ENCODE results near the gene ATP8A2.
A peak's percentile ranks its signal among the peaks of the same experiment; 100 is the strongest.

The ATP8A2 gene

GRCh38 chr13:25827831-25828465 is 456.2 kb downstream of the ATP8A2 start:
- DNase-seq = no peak

DNA sequence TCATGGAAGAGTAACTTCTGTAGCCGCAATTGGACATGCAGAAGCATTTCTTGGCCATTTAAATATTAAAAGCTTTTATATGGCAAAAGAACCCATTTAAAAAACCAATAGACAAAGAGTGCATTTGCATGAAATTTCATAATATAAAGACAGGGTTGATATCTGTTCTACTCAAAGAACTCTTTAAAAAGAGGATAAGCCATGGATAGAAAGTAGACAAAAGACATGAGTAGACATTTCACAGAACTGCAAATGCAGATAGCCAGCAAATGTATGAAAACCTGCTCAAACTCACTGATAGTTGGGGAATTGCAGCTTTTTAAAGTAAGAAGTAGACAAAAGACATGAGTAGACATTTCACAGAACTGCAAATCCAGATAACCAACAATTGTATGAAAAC is 462.0 kb downstream of the ATP8A2 start:
- no peak for DNase-seq

DNA sequence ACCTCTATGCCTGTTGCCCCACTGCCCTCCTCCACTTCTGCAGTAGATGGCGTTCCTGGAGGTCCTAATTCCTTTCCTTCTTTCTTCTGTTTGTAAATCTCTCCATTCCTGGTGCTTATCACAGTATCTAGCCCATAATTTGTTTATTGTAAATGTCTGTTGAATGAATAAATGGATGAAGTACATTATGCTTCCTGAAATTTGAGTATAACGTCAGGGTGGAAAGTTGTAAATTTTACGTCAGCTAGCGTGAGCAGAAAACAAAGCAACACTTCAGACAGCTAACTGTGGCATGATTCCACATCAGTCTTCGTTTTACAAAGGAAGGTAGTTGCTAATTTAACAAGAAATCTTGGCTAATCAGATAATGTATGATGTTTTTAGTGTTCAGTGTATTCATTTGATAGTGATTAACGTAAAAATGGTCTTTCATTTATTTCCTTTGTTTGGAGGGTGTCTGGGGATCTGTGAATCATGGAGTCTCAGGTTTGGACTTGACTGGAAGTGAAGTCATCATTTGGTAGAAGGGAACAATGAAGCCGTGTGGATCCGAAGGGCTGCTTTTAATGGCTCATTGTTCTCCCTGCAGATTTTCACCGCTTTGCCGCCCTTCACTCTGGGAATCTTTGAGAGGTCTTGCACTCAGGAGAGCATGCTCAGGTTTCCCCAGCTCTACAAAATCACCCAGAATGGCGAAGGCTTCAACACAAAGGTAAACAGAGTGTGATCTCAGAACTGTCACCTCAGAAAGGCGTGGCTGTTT is 465.0 kb downstream of the ATP8A2 start:
- DNase-seq = no peak

GRCh38 chr13:25839371-25839770 is 467.6 kb downstream of the ATP8A2 start:
- no peak for DNase-seq

- DNase-seq = no peak
Observed at GRCh38 chr13:25840261-25840660, 468.5 kb downstream of the ATP8A2 start.

GRCh38 chr13:25840931-25841330 is 469.2 kb downstream of the ATP8A2 start:
- no peak for DNase-seq

DNA sequence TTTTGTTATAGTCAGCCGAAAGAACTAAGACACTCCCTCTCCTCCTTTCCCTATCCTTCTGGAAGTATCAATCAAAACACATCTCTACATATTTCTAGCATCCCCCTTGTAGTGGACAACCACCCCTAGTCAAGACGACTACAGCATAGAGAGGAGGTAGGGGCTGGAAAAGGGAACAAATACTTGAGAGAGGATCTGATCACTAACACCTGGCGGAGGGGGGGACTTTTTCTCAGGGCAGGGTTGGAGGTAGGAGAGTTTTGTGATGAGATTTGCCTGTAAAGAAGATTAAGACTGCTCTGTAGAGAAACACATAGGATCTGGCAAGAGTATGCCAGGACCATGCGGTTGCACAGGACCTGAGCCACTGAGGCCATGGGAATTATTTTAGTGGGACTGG is 471.9 kb downstream of the ATP8A2 start:
- no peak for DNase-seq

DNA sequence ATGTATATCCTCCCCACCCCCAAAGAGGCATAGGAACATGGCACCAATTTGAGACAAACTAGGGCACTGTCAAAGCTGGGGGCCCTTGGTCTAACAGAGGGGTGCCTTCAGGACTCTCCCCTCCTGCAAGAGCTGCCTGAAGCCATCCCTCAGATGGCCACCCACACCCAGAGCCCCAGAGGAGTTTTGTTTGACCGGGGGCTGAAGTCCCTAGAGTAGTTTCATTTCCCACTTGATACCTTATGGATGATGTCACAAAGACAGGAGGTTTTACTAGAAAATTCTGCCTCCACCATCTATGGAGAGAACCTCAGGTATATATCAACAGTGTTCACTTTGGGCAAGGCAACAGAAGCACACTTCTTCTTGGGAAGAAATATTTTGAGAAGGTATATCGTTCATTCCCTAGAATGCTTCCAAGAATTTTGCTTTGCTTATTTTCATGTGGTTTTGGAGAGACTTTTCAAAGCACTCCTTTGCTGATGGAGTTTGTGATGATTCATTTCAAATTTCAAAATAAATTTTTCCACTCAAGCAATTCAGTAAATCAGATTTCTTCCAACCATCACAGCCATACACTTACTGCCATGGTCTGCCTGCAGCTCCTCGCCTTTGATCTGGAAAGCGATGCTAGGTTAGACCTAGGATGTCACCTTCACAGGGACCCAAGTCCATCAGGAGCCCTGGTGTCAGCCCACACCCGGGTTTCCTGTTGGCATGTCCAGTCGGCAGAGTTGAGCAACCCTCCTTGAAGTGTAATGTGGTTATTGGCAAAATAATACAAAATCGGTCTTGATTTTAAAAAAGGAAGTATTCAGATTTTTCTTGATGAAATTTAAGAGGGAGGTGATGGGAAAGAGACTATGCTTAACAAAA is 473.0 kb downstream of the ATP8A2 start:
- DNase-seq = peak in 1 of 2 donors; percentile 17

DNA sequence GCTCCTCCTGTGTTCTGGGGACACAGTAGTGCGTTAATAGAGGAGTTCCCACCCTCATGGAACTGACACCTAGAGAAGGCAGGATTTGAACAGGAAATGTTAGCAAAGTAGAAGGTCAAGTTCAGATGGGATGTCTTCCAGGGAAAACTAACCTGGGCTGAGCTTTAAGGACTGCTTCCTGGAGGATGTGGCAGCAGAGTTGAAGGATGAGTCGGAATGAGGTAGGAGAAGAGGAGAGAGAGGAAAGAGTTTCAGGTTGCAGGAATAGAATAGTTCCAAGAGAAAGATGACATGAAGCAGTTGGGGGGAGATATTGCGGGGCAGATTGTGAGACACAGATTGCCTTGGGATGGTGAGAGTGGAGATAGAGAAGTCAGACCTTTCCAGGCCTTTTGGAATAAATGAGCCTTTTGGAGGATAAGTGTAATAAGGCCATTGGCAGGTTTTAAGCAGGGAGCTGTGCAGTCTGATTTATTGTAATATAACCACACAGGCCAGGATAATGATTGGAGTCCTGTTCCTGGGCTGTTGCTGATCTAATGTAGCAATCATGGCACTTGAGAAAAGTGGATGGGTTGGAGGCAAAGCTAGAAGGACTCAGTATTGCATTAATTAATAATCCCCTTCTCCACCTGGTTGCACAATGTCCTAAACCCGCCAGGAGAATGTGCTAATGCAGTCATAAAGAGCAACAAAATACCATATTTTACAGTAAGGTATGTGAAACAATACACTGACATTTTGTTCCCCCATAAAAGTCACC is 474.6 kb downstream of the ATP8A2 start:
- no peak for DNase-seq

DNA sequence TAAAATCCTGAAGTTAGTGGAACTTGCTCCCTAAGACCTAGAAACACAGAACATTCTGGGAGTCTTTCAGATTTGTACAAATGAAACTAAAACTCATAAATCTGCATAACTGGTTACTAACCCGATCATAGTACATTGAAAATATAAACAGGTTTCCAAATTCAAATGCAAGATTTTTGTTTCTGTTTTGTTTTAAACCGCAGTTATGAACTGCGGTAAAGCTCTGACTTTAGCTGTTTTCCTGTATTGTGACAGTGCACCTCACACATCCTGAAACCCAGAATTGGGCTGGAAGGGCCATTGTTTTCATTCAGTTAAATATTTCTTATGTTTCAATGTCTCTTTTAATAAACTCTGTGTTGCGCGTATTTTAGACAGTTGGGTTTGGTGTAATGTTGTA is 475.4 kb downstream of the ATP8A2 start:
- DNase-seq = peak in 1 of 2 donors; percentile 36

DNA sequence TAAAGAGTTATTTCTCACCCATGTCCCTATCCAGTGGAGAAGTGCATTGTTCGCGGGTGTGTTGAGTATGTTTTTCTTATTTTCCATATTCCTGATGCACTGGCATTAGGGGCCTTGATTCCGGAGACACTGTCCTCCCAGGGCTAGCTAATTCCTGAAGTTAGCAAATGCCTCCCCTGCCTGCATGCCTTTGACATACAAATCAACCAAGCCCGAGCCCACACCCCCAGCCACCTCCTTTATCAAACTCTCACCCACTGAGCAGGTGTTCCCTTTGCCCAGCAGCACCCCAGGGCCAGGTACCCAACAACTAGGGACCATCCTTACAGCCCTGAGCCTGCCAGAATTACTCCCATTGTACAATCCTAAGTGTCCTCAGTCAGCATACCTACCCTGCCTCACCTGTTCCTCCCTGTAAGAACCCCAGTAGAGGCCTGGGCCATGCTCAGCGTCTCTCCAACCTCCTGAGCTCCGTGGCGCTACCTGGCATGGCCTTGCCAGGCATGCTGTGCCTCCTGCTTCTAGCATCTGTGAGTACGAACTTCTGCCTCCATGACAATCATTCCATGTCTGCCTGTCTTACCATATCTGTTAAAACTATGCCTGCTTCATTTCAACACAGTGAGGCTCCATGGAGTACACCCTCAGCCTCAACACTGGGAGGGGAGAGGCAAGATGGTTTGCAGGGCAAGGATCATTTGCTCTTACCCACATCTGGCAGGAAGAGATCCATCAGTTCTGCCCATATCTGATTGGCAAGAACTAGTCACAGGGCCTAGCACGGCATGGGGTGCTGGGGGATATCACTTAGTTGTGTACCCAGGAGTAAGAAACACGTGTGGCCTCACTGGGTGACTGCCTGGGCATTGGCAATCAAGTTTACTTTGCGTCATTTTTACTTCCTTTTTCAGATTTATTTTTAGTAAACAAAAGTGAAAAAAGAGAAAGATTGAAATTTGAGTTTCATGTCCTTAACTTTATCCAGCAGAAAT is 476.2 kb downstream of the ATP8A2 start:
- DNase-seq = peak; percentile 83

GRCh38 chr13:25848812-25849745 is 477.3 kb downstream of the ATP8A2 start:
- DNase-seq = no peak

- no peak for DNase-seq
Observed at GRCh38 chr13:25857830-25858229, 486.1 kb downstream of the ATP8A2 start.

DNA sequence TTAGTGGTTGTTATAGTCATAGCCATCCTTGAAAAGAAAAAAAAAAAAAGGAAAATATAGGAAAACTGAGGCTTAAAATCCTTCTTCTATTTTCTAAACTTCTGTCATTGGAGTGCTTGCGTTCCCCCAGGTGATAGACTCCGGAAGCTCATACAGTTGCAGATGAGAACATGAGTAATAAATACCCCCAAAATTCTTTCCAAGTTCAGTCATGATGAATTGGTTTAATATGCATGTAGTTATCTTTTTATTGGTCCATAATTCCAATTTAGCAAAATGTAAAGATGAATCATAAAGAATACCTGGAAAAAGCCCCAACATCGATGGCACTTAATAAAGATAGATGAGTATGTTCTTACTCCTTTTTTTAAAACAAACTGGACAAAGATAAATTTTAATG is 487.8 kb downstream of the ATP8A2 start:
- DNase-seq = no peak

DNA sequence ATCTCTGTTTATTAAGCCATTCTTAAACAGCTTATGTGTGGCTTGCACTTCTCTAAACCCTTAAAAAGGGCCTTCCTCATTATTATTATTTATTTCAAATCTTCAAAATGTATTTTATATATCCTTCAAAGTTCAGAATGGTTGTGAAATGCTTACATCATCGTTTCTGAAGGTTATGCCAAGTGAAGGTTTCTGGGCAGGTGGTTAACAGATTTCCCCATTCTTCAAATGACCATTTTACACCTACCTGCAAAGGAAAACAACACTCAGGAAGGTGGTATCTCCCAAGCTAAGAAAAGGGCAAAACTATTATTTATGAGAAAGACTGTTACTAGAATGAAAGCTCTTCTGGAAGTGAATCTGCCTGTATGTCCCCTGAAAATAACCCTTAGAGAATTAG is 488.5 kb downstream of the ATP8A2 start:
- no peak for DNase-seq

DNA sequence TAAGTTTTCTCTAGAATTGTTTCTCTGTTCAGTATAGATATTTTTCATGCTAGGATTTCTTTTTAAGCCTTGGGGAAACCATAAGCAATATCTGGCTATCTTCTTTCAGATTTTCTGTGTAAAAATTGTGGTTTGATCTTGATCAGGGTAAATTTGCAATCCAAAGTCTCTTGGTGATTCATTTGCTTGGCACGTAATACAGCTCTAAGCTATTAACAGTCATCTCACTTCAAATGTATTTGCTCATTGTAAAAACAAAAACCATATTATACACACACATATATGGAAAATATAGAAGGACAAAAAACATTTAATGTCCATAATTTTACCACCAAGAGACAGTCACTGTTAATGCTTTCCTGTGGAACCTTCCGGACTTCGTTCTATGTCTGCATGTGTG is 489.1 kb downstream of the ATP8A2 start:
- no peak for DNase-seq

DNA sequence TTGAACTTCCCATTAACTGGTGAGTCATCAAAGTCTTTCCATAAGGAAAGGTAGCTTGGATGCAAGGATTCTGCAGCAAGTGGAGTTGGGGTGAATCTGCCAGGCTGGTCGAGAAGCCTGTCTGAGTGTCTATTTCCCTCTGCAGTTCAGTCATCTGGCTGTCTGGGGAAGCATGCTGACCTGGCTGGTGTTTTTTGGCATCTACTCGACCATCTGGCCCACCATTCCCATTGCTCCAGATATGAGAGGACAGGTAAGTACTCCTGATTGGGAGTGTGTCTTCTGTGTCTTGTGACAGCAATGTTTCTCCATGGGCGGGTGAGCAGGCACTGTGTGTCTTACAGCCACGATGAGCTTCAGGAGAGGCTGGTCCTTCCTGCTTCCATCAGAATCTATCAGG is 490.4 kb downstream of the ATP8A2 start:
- no peak for DNase-seq

DNA sequence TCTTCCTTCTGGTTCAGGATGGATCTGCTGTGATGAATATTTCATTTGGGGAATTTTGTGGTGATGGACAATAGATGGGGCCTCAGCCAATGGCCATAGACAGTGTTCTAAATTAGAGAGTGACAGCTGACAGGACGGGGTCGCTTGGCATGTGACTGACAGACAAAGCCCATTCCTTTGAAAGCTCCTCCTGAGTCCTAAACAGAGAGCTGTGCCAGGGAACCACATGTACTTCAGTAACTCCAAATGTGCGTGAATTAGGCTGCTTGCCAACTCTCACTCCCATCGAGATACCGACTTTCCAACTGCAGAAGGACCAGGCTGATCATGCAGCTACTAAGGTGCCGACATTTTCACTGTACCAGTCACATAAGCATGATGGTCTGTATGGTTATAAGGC is 492.3 kb downstream of the ATP8A2 start:
- no peak for DNase-seq

GRCh38 chr13:25864936-25865335 is 493.2 kb downstream of the ATP8A2 start:
- no peak for DNase-seq

DNA sequence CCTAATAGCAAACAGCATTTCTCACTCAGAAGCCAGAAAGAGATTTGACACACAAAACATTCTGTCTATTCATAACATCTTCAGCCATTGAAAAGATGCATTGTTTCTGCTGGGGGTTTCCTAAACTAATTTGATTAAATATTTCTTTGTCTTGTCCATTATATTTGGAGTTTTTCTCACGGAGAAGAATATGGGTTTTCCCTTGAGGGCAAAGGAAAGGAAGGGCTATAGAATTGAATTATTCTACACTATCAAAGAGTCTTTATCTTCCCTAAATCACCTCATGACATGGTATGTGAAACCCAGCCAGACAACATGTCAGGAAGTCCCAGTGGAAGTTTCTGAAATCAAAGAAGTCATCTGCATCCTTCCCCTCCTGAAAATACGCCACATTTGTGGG is 493.6 kb downstream of the ATP8A2 start:
- no peak for DNase-seq
